Effector memory CD8-positive, alpha-beta T cell (primary cell): ENCODE results near the gene SLIT3.
A peak's percentile ranks its signal among the peaks of the same experiment; 100 is the strongest.

Experiments used
- ATAC-seq: fragments of 150-1000 bp; cut with Tn5 transposase; replicated peaks from 2 replicates; pipeline ENCODE4 v1.10.0; 2021; ENCODE audit warnings: mild to moderate bottlenecking, moderate library complexity
- DNase-seq, 3 experiments: peaks; one replicate each; pipeline ENCODE4 v3.0.0; 2021
- H3K27ac Mint-ChIP-seq, 2 donors: one replicate each; pipeline ENCODE4 v1.8.0; 2022; ENCODE audit warnings: mild to moderate bottlenecking in 2 of 2, mixed read lengths in 2 of 2, moderate library complexity in 2 of 2
- H3K27me3 Mint-ChIP-seq, 2 donors: one replicate each; pipeline ENCODE4 v1.8.0; 2022; ENCODE audit warnings: mixed read lengths in 2 of 2
- H3K36me3 Mint-ChIP-seq: one replicate; pipeline ENCODE4 v1.8.0; 2022; ENCODE audit warnings: mild to moderate bottlenecking, moderate library complexity, mixed read lengths; ENCODE audit not compliant: insufficient read depth
- H3K4me1 Mint-ChIP-seq, 2 donors: one replicate each; pipeline ENCODE4 v1.8.0; 2022; ENCODE audit warnings: low read depth in 2 of 2, mixed read lengths in 2 of 2
- H3K4me3 Mint-ChIP-seq, 2 donors: one replicate each; pipeline ENCODE4 v1.8.0; 2022; ENCODE audit warnings: mild to moderate bottlenecking in 2 of 2, mixed read lengths in 2 of 2, moderate library complexity in 2 of 2
- H3K9me3 Mint-ChIP-seq, 2 donors: one replicate each; pipeline ENCODE4 v1.8.0; 2022; ENCODE audit warnings: mixed read lengths in 2 of 2

Gene SLIT3

GRCh38 chr5:168921147-168921866, 379.6 kb downstream of the SLIT3 start:
- Mint-ChIP-seq H3K4me1 (no peaks in the 10 kb centered on the region), H3K4me3 (no peak overlapping the region), H3K27me3 (peaks cover 43 to 50% of the 10 kb centered on the region in 2 donors), H3K36me3 (no peaks in the 10 kb centered on the region), H3K27ac (no peak overlapping the region), H3K9me3 (no peaks in the 10 kb centered on the region)
- ATAC-seq (no peak), DNase-seq (no peak)

DNA sequence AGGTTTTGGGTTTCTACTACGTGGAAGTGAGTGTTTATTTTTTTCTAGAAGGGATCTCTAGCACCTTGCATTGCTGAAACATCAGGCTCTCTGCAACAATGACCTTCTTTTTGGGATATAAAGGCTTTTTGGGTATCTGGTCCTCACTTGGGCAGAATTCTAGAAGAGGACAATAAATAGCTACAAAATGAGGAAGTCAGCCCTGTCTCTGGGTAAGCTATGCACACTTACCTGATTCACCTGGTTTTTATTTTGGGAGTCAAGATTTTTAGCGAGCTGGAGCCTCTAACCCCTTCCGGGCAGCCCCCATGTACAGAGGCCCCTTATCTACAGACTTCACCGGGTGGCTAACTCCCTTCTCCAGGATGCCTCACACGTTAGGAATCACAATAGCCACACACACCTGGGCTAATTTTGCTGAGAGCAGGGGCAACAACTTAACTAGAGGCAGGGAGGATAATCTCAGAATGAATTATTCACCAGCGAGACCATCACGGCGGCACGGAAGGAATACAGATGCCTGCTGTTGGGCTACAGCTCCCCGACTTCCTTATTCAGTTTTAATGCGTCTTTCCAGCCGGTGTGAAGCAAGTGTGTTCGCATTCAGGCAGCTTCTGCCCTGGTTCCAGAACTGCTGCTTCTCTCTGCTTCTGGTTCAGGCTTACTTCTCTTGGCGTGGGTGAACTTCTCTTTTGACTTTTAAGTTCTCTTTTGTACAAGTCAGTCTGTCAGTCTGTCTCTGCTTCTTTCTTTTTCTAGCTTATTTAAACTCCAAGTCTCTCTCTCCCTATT, 380.7 kb downstream of the SLIT3 start:
- H3K27ac Mint-ChIP-seq: no peak overlapping the region
- ATAC-seq: no peak

DNA sequence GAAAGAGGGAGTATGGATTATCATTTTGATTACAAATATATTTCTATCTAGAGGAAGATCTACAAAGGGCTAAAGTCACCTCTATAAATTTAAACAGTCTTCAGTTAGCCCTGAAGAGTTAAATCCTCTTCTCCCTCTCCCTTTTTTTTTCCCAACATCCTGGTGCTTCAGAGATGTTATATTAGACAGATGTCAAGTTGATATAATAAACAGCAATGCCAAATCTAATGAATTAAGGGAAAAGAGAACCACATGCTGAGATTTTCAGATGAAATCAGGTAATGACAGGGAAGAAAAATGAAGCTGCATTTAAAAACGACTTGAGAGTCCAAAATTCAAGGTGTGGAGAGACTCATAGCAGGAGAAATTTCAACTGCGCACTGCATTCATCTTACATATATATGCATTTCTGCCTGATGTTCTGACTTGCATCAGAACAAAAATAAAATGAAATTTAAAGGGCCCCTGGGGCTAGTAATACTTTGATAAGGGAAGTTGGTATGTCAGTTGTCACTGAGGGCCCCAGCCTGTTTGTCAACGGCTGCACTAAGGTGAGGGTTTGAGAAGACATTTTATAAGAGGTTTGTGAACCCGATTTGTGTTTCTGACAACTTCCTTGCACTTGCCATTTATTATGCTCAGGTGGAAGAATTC, 382.9 kb downstream of the SLIT3 start:
- peaks cover 42 to 52% of the 10 kb centered on the region in 2 donors for H3K27me3 Mint-ChIP-seq
- H3K4me1 Mint-ChIP-seq: no peaks in the 10 kb centered on the region
- no peak overlapping the region for H3K27ac Mint-ChIP-seq
- DNase-seq (no peak), ATAC-seq (no peak)
- H3K9me3 Mint-ChIP-seq: no peaks in the 10 kb centered on the region
- H3K36me3 Mint-ChIP-seq: no peaks in the 10 kb centered on the region
- H3K4me3 Mint-ChIP-seq: no peak overlapping the region

More for the DNA sequence above, 380.7 kb downstream of the SLIT3 start:
- H3K36me3 Mint-ChIP-seq: no peaks in the 10 kb centered on the region
- H3K27me3 Mint-ChIP-seq: peaks cover 42 to 50% of the 10 kb centered on the region in 2 donors
- no peak for DNase-seq
- no peaks in the 10 kb centered on the region for H3K9me3 Mint-ChIP-seq
- no peak overlapping the region for H3K4me3 Mint-ChIP-seq
- H3K4me1 Mint-ChIP-seq: no peaks in the 10 kb centered on the region

DNA sequence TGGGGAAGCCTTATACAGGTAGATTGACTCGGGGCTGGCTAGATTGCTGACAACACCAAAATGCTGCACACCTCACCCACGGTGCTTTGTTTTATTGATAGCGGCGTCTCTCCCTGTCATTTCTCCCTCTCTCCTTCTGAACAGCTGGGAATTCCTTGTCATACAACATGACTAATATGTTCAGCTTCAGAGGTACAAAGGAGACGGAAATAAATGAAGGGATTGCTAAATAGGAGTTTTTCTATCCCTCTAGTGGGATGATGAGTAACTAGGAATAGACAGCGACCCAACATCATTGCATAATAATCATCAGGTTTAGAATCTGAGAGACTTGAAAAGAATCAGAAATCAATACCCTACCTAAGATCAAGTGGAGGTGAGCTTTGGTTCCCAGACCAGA, 384.1 kb downstream of the SLIT3 start:
- no peak overlapping the region for H3K4me3 Mint-ChIP-seq
- no peak for ATAC-seq
- no peaks in the 10 kb centered on the region for H3K9me3 Mint-ChIP-seq
- H3K4me1 Mint-ChIP-seq: no peaks in the 10 kb centered on the region
- H3K27ac Mint-ChIP-seq: no peak overlapping the region
- peaks cover 38 to 57% of the 10 kb centered on the region in 2 donors for H3K27me3 Mint-ChIP-seq
- no peak for DNase-seq
- no peaks in the 10 kb centered on the region for H3K36me3 Mint-ChIP-seq

DNA sequence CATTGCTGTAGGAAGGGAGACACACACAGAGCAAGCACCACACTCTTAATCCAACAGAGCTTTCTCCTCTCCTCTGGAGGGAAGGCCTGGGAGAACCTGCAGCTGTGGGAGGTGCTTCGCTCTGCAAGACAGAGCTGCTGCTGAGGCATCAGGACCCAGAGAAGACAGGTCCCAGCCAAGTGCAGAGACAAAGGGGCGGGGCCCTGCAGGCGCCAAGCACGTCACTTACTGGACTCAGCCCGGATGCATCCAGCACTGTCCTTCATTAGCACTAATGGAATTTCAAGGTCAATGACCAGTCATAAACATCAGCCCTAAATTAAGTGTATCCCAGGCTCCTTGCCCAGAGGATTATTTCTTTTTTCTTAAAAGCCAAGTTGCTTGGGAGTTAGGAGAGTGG, 384.7 kb downstream of the SLIT3 start:
- H3K9me3 Mint-ChIP-seq: no peaks in the 10 kb centered on the region
- no peak overlapping the region for H3K4me3 Mint-ChIP-seq
- ATAC-seq (no peak), DNase-seq (no peak)
- H3K27ac Mint-ChIP-seq: no peak overlapping the region
- H3K36me3 Mint-ChIP-seq: no peaks in the 10 kb centered on the region
- peaks cover 32 to 56% of the 10 kb centered on the region in 2 donors for H3K27me3 Mint-ChIP-seq
- no peaks in the 10 kb centered on the region for H3K4me1 Mint-ChIP-seq

DNA sequence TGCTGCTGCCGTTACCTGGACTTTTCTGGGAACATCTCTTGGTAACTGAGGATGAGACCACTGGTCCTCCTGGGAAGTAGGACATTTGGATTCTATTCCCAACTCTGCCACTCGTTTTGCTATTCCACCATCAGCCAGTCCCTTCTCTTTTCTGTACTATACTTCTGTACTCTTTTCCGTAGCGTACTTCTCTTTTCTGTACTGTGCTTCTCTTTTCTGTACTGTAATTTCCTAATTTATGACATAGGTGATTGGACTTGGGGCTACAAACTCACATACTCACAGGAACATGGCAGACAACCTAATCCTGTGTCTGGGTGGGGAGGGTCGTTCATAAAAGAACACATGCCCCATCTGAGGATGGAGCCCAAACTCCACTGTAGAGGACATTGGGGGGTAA, 386.4 kb downstream of the SLIT3 start:
- Mint-ChIP-seq H3K36me3 (no peaks in the 10 kb centered on the region), H3K27ac (no peak overlapping the region), H3K27me3 (peaks cover 17 to 40% of the 10 kb centered on the region in 2 donors), H3K9me3 (no peaks in the 10 kb centered on the region), H3K4me1 (no peaks in the 10 kb centered on the region), H3K4me3 (no peak overlapping the region)
- no peak for ATAC-seq
- no peak for DNase-seq

DNA sequence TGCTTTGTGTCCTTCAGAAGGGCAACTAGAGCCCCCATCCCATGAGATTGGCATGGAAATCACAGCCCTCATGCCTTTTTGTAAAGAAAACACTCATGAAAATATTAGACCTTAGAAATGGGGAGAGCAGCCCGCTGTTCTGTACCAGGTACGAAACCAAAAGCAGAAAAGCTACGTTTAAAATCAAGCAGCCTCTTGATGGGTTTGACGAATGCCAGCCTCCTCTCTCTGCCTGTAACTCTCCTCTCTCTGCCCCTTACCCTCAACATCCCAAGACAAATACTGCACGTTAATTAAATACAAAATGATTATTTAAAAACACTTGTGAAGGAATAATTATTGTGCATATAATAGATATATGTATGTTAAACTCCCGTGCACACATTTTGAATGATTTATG, 390.1 kb downstream of the SLIT3 start:
- no peak overlapping the region for H3K27ac Mint-ChIP-seq
- ATAC-seq: no peak
- H3K27me3 Mint-ChIP-seq: peaks cover 8 to 21% of the 10 kb centered on the region in 2 donors
- H3K4me3 Mint-ChIP-seq: no peak overlapping the region
- H3K9me3 Mint-ChIP-seq: no peaks in the 10 kb centered on the region
- H3K4me1 Mint-ChIP-seq: no peaks in the 10 kb centered on the region
- no peaks in the 10 kb centered on the region for H3K36me3 Mint-ChIP-seq
- no peak for DNase-seq

DNA sequence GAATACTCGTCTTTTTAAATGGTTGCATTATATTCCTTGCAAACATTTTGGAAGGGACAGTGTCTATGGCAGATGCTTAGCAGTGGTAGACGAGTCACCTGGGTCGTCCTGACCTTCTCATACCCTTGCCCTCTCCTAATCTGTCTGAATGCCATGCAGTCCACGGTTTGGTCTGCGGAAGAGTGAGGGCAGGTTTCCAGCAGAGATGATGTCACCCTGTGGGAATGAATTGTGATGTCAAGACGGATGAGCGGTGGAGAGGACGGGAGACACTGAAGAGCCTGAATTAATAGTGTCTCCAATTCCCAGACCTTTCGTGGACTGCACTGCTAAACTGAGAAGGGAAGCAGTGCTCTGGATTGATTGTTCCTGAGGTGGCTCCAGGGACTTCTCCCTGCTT, 392.7 kb downstream of the SLIT3 start:
- H3K4me1 Mint-ChIP-seq: no peaks in the 10 kb centered on the region
- H3K9me3 Mint-ChIP-seq: no peaks in the 10 kb centered on the region
- no peak overlapping the region for H3K4me3 Mint-ChIP-seq
- ATAC-seq (no peak), DNase-seq (no peak)
- no peaks in the 10 kb centered on the region for H3K36me3 Mint-ChIP-seq
- no peak overlapping the region for H3K27ac Mint-ChIP-seq
- H3K27me3 Mint-ChIP-seq: peaks cover 8 to 29% of the 10 kb centered on the region in 2 donors

- Mint-ChIP-seq H3K9me3 (no peaks in the 10 kb centered on the region), H3K27ac (no peak overlapping the region), H3K36me3 (no peaks in the 10 kb centered on the region), H3K4me1 (peaks cover 2 to 9% of the 10 kb centered on the region in 2 donors), H3K27me3 (peaks cover 0 to 12% of the 10 kb centered on the region in 2 donors), H3K4me3 (no peak overlapping the region)
- DNase-seq (no peak), ATAC-seq (no peak)
Measured at GRCh38 chr5:168903061-168903460, 397.9 kb downstream of the SLIT3 start.

DNA sequence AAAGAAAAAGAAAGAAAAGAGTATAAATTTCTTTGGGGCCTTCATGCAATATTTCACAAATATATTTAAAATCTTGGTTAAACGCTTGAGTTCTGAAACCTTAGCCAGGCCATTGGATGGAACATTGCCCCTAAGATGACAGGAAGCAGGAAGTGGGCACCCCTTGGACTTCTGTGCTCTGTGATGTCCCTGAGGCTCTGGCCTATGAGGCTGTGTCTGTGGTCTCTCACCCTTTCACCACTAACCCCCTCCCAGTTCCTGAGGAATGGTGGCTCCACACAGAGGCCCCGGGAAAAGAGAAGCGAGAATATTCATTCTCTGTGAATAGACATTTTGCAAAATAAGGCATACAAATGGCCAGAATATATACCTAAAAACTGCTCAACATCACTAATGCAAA, 401.3 kb downstream of the SLIT3 start:
- H3K27ac Mint-ChIP-seq: peak overlapping the region in 1 of 2 donors; percentile 36
- H3K4me1 Mint-ChIP-seq: peaks cover 2 to 9% of the 10 kb centered on the region in 2 donors
- H3K36me3 Mint-ChIP-seq: no peaks in the 10 kb centered on the region
- H3K27me3 Mint-ChIP-seq: peaks cover 4 to 12% of the 10 kb centered on the region in 2 donors
- no peak overlapping the region for H3K4me3 Mint-ChIP-seq
- no peak for ATAC-seq
- no peaks in the 10 kb centered on the region for H3K9me3 Mint-ChIP-seq
- no peak for DNase-seq

- Mint-ChIP-seq H3K27me3 (peaks cover 9 to 16% of the 10 kb centered on the region in 2 donors), H3K4me1 (peaks cover 2 to 9% of the 10 kb centered on the region in 2 donors), H3K36me3 (no peaks in the 10 kb centered on the region), H3K9me3 (no peaks in the 10 kb centered on the region), H3K27ac (peak overlapping the region in 1 of 2 donors; percentile 36), H3K4me3 (no peak overlapping the region)
- no peak for DNase-seq
- no peak for ATAC-seq
Measured at GRCh38 chr5:168899264-168899663, 401.7 kb downstream of the SLIT3 start.

DNA sequence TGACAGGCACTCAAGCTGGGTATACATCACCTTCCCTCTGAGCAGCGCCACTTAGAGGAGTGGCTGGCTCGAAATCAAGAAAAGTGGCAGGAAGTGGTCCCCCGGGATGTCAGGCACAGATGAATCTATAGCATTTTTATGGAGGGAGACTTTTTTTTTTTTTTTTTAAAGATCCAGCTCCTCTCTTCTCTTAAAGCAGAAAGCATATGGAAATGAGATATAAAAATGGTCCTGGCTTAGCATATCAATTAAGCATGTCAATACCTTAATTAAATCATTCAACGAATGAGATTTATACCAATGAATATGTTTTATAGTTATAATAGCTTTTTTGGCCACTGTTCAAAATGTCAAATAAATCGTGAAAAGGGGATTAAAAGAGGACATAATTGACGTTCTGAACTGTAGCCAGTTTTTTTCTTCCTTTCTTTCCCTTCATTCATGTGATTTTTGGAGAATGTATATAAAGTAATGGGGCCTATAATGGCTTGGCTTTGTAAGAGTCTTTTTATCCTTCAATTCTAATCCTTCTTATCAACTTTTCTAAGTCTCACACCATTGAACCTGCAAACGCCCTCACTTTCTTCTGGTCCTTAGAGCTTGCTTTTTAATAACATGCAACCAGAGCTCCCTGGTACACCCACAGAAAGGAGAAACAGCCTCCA, 402.6 kb downstream of the SLIT3 start:
- Mint-ChIP-seq H3K4me1 (peaks cover 2 to 9% of the 10 kb centered on the region in 2 donors), H3K36me3 (no peaks in the 10 kb centered on the region), H3K27ac (no peak overlapping the region), H3K4me3 (no peak overlapping the region), H3K27me3 (peaks cover 10 to 19% of the 10 kb centered on the region in 2 donors), H3K9me3 (no peaks in the 10 kb centered on the region)
- ATAC-seq: no peak
- no peak for DNase-seq

GRCh38 chr5:168897387-168898122, 403.4 kb downstream of the SLIT3 start:
- no peak overlapping the region for H3K27ac Mint-ChIP-seq
- no peaks in the 10 kb centered on the region for H3K36me3 Mint-ChIP-seq
- DNase-seq: no peak
- H3K4me1 Mint-ChIP-seq: peaks cover 2 to 9% of the 10 kb centered on the region in 2 donors
- no peaks in the 10 kb centered on the region for H3K9me3 Mint-ChIP-seq
- peaks cover 10 to 19% of the 10 kb centered on the region in 2 donors for H3K27me3 Mint-ChIP-seq
- H3K4me3 Mint-ChIP-seq: no peak overlapping the region
- ATAC-seq: no peak
